EL (cell line): ENCODE measurements around the gene LCE1F.

Source experiments
- DNase-seq: peaks from one replicate; pipeline ENCODE4 v3.0.0-alpha.2; 2016

LCE1F gene, protein sequence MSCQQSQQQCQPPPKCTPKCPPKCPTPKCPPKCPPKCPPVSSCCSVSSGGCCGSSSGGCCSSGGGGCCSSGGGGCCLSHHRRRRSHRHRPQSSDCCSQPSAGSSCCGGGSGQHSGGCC

DNA sequence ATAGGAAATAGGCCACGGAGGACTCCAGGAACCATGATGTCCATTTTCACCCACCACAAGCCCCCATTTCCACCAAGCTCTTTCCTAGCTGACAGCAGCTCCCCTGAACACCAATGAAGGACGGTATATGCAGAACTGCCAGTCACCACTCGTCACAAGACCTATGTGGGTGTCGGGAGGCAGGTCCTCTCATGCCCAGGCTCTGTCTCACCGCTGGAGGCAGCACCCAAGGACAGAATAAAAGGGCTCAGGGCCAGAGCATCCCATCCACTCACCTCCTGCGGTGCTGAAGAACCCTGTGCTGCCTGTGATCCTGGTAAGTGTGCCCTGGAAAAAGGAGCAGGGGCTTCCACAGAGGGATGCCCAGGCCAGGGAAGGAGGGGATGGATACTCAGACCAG is at the start of gene LCE1F:
Gene LCE1F (plus strand): TSS at position 266 of the 400 bp plus-strand sequence. CDS start 1,232 bp downstream, outside the sequence.
- DNase-seq = no peak

DNA sequence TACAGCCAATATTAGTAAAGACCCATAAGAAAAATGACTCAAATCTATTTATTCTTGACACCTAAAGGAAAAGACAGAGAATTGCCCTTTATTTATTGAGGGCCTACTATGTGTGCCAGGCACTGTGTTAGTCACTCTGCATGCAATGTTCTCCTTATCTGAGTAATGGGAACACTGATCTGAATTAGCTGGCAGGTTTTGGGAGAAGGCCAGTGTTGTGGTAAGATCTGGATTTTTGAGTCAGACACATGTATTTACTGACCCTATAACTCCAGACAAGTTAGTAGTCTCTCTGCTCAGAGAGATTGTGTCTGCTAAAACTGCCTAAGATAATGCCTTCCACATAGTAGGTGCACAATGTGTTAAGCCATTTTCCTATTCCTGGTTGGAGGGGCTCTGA is 49.7 kb upstream of the LCE1F start:
- no peak for DNase-seq

DNA sequence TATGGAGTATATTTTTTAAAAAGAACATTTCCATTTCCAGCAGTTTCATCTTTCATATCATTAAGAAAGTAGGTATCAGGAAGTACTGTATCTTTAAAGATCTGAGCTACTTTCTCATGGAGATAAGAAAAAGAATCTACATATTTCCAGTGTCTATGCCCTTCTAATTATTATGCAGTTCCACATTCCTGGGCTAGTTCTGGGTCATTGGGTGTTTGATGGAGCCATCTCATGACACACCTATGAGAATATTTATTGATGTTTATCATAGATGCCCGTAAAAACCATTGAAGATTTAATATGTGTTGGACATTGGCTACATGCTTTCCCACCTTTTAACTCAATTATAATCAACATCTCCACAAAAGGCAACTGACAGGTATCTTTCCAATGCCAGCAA is 46.0 kb upstream of the LCE1F start:
- DNase-seq = no peak

DNA sequence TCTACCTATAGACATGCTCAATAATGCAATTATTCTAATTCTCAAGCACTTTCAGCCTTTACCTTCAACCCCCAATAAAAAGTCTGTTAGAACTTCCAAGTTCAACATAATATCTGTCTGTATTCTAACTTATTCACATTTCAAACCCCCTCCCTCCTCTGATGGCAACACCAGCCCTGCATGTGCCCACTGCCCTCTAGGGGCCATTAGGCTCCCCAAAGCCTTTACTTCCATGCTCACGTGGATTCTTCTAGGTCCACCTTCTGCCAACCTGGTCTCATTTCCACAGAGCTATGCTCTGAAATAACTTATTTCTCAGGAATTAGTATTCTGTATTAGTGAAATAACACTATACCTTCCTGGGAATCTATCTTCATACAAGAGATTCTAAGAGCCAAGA is 39.3 kb upstream of the LCE1F start:
- DNase-seq = no peak

DNA sequence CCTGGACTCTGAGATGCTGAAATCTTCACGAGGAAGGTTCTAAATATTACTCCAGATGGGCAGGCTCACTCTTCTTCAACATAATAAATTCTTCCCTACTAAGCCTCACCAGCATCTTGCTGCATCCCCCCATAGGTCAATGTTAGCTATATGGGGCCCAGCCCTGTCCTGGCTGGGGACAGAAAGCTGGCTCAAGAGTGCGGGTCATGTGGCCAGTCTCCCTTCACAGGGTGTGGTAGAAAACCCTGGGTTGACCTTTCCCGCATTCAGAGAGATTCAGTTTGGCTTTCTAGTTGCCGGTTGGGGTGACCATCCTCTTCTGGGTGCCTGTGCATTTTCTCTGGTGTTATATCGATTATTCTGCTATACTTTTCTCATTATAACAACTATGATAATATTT is 36.9 kb upstream of the LCE1F start:
- DNase-seq = no peak

DNA sequence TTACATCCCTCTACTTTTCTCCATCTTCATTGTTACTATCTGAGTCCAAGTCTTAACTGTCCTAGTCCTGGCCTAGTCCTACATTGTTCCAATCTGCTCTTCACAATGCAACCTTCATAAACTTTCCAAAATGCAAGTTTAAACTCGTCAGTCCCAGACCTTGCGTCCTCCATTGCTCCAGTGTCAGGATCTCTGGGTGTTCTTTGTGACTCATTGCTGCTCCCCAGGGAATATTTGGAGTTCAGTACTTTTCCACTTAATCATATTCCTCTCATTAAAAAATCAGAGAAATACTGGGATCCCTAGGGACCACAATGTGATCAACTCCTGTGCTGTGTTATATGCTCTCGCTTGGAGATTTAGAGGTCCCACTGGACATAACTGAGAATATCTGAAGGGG is 35.1 kb upstream of the LCE1F start:
- no peak for DNase-seq

DNA sequence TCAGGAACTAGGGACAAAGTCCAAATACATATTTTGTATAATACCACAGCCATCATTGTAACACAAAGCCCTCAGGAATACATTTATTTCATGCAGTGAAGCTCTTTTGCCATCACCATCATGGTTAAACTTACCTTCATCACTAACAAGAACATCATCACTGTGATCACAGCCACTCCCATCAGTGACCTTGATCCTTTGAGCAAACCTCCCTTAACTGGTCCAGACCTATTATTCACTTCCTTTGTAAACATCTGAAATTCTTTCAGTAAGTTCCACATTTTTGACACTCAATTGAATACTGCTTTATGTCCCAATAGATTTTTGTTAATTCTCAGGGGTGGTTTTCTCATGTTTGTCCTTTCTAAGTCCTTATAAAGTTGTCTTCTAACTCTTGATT is 33.3 kb upstream of the LCE1F start:
- DNase-seq = no peak

DNA sequence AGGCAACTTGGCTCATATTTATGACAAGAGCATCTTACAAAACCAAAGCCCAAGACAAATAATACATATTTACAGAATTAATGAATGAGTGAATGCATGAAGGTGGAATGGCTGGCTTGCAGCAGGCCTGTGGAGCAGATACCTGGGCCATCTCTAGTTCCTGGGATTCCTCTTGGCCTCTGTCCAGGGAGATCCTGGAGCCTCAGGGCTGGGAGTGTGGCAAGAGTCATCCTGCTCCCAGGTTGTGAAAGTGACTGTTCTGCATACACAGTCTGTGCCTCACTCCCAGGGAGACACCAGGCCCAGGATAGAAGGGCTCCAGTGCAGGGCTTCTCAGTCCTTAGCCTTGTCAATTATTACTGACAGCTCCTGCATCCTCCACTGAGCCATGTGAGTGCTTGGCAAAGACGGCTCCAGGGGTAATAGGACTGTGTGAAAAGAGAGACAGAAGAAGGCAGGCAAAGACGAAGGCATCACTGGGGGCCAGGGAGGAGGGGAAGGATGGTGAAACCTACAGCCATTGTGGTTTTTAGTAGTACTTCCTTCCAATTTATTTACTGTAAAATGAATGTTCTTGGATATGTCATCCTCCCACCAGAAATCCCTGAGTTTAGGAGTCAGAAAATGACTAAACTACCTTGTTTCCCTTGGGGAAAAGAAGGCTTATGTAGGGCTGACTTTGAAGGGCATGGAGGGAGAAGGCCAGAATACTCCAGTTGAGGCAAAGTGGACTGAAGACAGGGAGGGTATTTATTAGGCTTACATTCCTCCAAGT is 31.4 kb upstream of the LCE1F start:
- no peak for DNase-seq

DNA sequence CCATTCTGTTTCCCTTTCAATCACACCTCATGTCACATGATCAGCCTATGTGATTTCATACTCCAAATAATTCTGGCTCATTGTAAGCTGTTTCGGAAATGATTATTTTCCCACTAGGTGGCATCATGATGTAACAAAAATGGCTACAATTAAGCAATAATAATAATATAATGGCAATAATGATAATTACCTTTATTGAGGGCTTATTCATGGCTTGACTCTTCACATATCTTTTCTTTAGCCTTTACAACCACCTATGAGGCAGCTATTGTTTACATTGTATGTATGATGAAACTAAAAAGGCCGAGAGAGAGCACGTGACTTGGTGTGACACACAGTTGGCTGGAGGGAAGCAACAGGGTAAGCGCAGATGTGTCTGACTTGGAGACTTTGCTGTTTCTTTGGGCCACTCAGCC is 29.6 kb upstream of the LCE1F start:
- DNase-seq = peak; percentile 68

DNA sequence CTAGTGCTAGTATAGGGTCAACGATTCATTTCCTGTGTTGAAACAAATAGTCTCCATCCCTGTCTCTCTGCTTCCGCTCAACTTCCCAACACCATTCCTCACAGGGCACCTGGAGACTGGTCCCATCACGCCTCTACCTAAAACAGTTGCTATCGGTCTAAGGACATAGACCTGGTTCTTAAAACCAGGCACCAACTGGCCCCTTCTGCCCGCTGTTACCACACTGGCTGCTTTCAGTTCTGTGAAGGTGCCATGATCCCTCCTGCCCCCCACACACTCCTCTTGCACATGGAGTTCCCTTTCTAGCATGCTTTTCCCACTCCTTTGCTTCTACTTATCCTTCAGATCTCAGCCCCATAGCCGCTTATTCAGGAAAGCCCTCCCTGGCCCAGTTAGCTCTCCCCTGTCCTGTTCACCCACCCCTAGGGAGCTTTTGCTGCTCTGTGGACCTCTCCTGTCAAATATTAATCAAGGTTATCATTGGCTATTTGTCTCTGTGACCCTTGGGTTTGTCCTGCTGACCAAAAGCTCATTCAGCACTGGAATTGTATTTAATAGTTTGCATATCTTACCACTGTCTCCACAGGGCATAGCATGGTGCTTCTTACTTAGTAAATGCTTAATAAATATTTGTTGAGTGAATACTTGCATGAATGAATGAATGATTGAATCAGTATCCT is 29.0 kb upstream of the LCE1F start:
- no peak for DNase-seq

DNA sequence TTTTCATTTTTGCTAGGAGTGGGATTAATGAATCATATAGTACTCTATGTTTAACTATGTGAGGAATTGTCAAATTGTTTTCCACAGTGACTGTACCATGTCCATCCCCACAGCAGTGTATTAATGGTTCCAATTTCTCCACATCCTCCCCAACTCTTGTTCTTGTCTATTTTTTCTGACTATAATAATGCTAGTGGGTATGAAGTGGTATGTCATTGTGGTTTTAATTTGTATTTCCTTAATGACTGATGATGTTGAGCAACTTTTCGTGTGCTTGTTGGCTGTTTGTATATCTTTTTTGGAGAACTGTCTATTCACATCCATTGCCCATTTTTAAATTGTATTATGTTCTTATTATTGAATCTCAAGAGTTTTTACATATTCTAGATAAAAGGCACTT is 27.1 kb upstream of the LCE1F start:
- peak; percentile 13 for DNase-seq

DNA sequence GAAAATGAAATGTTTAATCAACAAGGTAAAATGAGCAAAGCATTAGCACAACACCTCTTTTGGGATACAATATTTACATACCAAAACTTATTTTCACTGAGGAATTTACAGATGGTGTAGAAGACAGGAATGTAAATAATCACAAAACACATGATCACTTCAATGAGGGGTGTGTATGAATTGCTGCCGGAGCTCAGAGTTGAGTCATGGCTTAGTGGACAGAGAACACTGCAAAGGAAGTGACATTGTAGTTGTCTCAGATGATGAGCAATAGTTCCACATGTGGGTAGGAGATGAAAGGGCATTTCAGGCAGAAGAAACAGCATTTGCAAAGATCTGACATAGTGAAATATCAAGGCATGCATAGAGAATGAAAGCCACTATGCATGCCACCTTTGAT is 22.7 kb upstream of the LCE1F start:
- DNase-seq = peak; percentile 88

DNA sequence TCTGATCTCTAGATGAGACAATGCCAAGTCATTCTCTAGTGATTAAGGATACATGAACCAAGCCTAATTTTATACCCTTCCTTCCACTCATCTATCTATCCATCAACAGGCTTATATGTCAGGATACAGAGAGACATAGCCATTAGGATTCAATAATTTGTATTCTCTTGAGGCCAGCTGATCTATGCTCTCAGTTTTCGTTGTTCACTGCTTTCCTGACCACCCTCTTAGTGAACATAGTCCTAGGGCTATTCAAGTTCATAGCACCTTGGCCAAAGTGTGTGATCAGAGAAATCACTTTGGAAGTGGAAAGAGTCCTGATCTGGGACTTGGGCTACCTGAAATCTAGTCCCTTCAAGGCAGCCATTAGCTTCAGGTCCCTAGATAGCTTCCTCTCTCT is 21.4 kb upstream of the LCE1F start:
- DNase-seq = no peak

DNA sequence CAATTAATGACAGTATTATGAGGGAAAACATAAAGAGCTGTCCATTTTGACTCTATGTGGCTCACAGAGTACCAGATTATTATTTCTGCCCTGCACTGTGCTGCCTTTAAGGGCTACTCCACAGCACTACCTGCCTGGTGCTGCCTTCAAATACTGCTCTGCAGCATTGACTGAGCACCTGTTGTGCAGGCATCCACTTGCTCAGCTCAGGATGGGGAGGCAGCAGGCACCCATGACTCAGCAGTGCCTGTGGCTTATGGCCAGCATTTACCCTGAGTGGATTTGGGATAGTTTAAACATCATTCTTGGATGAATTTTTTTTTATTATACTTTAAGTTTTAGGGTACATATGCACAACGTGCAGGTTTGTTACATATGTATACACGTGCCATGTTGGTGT is 18.1 kb upstream of the LCE1F start:
- no peak for DNase-seq

DNA sequence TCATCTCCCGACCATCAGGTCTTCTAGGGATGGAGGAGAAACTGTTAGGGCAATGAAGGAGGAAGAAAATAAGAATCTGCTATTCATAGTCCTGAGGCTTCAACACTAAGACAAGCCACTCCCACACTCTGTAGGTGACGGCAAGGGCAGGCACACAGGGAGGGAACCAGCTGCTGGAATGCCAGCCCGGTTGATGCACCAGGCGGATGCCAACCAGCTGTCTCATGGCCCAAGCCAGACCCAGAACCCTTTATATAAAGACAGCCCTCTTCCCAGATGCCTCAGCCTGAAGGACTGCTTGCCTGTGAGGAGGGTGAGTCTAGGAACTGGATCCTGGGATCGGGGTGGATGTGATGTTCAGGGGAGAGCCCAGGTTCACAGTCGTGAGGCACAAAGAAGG is 17.2 kb upstream of the LCE1F start, which contains the start of gene KPRP:
Gene KPRP (plus strand): TSS at position 279 of the 400 bp plus-strand sequence. CDS start 1,564 bp downstream, outside the sequence.
- no peak for DNase-seq

DNA sequence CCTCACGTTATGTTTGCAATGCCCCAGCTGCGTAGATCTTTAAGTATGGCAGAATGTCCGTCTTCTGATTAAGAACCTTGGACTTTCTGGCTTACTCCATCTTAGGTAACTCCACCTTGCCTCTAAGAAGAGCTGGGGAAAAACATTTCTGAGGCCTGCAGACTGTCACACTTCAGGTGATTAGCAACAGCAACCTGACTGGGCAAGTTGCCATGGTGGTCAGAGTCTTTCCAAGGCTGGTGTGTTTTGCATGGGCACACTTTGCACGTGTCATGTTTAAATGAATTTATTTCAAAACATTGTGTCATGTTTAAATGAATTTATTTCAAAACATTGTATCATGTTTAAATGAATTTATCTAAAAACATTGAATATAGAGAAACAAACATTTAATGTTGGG is 16.3 kb upstream of the LCE1F start:
- DNase-seq = no peak

DNA sequence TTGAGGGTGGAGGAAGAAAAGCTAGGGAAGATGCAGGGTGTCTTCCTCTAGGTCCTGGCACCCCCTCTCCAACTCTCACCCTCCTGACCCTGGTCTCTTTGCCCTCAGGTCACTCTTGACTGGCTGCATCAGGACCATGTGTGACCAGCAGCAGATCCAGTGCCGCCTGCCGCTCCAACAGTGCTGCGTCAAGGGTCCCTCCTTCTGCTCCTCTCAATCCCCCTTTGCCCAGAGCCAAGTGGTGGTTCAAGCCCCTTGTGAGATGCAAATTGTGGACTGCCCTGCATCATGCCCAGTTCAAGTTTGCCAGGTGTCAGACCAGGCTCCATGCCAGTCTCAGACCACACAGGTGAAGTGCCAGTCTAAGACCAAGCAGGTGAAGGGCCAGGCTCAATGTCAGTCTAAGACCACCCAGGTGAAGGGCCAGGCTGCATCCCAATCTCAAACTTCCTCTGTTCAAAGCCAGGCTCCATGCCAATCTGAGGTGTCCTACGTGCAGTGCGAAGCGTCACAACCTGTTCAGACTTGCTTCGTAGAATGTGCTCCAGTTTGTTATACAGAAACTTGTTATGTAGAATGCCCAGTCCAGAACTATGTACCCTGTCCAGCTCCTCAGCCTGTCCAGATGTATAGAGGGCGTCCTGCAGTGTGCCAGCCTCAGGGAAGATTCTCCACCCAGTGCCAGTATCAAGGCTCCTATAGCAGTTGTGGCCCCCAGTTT is 15.3 kb upstream of the LCE1F start:
- no peak for DNase-seq

DNA sequence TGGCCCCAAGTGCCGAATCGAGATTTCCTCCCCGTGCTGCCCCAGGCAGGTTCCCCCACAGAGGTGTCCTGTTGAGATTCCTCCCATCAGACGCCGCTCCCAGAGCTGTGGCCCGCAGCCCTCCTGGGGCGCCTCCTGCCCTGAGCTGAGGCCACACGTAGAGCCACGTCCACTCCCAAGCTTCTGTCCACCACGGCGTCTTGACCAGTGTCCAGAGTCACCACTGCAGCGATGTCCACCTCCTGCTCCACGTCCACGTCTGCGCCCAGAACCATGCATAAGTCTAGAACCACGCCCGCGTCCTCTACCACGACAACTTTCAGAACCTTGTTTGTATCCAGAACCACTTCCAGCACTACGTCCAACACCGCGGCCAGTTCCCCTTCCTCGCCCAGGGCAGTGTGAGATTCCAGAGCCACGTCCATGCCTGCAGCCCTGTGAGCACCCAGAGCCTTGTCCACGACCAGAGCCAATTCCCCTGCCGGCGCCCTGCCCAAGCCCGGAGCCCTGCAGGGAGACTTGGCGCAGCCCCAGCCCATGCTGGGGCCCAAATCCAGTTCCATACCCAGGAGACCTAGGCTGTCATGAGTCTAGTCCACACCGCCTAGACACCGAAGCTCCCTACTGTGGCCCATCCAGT is 14.3 kb upstream of the LCE1F start:
- no peak for DNase-seq

DNA sequence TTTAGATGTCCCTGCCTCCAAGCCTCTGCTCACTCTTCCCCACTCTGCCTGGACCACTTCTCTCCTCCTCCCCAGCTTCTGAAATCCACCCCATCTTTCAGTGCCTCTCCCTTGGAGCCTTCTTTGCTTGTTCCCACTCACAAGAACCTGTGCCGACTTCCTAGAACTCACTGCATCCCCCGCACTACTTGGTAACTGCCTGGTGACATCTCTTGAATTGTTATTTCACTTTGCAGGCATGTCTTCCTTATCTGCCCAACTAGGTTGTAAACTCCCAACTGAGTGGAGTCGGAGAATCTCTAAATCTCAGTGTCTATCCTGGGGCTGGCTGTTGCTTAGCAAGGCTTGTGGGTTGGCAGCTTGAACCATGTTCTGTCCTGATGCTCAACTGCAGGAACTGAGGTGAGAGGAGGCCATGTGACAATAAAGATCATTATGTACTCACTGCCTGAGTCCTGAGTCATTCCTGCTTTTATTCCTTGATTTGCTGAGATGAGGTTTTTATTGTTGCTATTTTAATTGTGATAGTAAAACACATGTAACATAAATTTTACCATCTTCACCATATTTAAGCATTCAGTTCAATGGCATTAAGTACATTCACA is 13.2 kb upstream of the LCE1F start:
- no peak for DNase-seq

DNA sequence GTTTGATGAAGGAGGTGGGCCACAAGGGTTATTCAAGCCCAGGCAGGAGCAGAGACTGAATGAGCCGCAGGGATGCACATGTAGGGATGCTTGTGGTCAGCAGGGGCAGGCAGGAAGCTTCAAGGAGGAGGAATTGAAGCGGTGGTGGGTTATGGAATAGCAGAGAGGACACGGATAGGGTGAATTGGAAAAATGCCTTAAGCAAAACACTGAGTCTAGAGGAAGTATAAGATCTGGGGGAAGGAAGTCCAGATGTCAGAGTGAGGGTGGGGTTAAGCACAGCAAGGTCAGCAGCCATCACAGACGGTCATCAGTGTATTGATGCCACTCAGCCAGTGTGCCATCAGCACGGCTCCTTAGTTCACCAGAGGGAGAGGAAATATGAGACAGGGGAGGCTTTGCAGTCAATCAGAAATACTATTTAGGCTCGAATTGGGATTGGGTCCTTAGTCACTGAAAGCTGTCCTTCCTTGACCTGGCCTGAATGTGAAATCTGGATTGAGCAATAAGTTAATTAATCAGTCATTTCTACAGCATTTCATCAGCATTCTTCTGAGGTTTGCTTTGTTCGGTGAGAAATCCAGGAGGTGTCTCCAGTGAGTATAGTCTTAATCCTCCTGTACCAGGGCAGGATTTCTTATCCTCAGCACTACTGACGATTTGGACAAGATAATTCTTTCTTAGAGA is 6.0 kb upstream of the LCE1F start:
- peak; percentile 37 for DNase-seq

DNA sequence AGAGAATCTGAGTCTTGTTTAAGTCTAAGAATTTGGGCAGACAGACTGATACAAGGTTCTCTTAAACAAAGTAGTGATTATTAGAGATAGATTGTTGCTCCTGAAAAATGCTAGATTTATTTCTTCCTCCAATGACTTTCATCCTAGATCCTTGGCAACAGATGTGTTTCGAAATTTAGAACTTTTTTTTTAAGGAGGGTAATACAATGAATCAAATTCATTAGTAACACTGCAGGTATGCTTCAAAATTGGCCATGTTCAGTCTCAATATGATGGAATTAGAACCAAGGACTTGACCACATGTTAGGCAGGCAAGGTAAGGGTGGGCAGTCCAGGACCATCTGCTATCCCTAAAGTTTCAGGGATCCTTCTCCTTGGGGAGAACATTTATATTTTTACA is 4.5 kb upstream of the LCE1F start:
- DNase-seq = no peak

DNA sequence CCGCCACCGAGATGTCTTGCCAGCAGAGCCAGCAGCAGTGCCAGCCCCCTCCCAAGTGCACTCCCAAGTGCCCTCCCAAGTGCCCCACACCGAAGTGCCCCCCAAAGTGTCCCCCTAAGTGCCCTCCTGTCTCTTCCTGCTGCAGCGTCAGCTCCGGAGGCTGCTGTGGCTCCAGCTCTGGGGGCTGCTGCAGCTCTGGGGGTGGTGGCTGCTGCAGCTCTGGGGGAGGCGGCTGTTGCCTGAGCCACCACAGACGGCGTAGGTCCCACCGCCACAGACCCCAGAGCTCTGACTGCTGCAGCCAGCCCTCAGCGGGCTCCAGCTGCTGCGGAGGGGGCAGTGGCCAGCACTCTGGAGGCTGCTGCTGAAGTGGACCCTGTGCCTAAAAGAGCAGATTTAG is 1.4 kb downstream of the LCE1F start:
- no peak for DNase-seq
